Measurements from ENCODE around the gene ANKRD42.
"Not testable (repeated sequence)": the region's sequence is repeated elsewhere in the genome, so short reads cannot be mapped to it uniquely, and the experiment has no call there.

ANKRD42 gene

DNA sequence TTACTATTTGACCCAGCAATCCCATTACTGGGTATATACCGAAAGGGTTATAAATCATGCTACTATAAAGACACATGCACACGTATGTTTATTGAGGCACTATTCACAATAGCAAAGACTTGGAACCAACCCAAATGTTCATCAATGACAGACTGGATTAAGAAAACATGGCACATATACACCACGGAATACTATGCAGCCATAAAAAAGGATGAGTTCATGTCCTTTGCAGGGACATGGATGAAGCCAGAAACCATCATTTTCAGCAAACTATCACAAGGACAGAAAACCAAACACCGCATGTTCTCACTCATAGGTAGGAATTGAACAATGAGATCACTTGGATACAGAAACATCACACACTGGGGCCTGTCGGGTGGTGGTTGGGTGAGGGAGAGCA, 78.2 kb downstream of the ANKRD42 start:
- not testable (repeated sequence) for H3K4me3 Mint-ChIP-seq; DNase-seq; H3K9me3 Mint-ChIP-seq; H3K27ac Mint-ChIP-seq; H3K27me3 Mint-ChIP-seq; ATAC-seq (replicated peaks)
- Mint-ChIP-seq H3K36me3 (ENCODE audit: insufficient read depth) (peaks cover 50% of the 10 kb centered on the region), H3K4me1 (ENCODE audit: low read depth in 2 of 2) (peaks cover 10 to 21% of the 10 kb centered on the region in 2 donors)

- H3K36me3 Mint-ChIP-seq (ENCODE audit: insufficient read depth): peaks cover 54% of the 10 kb centered on the region
- H3K27ac Mint-ChIP-seq: no peak overlapping the region
- no peaks in the 10 kb centered on the region for H3K9me3 Mint-ChIP-seq
- no peak for DNase-seq
- no peak for ATAC-seq (replicated peaks)
- H3K4me3 Mint-ChIP-seq: no peak overlapping the region
- H3K27me3 Mint-ChIP-seq: no peaks in the 10 kb centered on the region
- peaks cover 10 to 21% of the 10 kb centered on the region in 2 donors for H3K4me1 Mint-ChIP-seq (ENCODE audit: low read depth in 2 of 2)
Measured at GRCh38 chr11:83272627-83273026, 79.1 kb downstream of the ANKRD42 start.

GRCh38 chr11:83275888-83276641, 82.6 kb downstream of the ANKRD42 start:
- Mint-ChIP-seq H3K27ac (no peak overlapping the region), H3K4me1 (ENCODE audit: low read depth in 2 of 2) (peaks cover 3 to 6% of the 10 kb centered on the region in 2 donors), H3K4me3 (no peak overlapping the region), H3K9me3 (no peaks in the 10 kb centered on the region), H3K27me3 (no peaks in the 10 kb centered on the region), H3K36me3 (ENCODE audit: insufficient read depth) (peaks cover 76% of the 10 kb centered on the region)
- ATAC-seq (replicated peaks): no peak
- no peak for DNase-seq

DNA sequence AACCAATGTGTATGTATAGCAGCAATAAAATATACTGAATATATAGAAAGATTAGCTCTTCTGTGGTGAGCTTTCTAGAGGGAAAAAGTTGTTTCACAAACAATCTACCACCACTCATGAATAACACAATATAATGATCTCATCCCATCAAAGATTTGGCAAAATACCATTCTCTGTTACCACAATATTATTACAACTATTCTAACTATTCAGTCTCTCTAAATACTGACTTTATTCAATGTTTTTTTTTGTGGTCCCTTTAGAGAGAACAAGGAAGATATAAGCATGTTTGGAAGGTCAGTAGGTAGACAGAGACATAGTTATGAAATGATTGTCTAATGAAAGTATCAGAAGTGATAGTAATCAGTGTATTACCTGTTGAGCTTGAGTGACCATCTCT, 84.8 kb downstream of the ANKRD42 start:
- Mint-ChIP-seq H3K27ac (no peak overlapping the region), H3K27me3 (no peaks in the 10 kb centered on the region), H3K36me3 (ENCODE audit: insufficient read depth) (peaks cover 61% of the 10 kb centered on the region), H3K4me3 (no peak overlapping the region), H3K9me3 (no peaks in the 10 kb centered on the region), H3K4me1 (ENCODE audit: low read depth in 2 of 2) (peaks cover 13 to 17% of the 10 kb centered on the region in 2 donors)
- ATAC-seq (replicated peaks): no peak
- DNase-seq: no peak

DNA sequence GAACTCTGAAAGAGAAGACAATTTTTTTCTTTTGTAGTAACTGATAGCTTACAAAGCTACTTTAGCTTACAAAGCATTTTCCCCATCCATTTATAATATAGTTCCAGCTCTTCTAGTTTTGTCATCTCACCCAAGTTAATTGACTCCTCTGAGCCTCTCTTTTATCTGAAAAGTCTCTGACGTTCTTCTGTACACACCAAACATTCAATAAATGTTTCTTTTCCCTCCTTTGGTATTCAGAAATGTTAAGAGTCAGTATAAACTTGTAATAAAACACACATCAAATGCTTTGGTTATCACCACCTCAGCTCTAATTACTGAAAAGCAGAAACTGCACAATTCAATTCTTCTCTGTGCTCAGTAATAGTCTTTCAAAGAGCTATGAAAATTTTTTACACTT, 86.7 kb downstream of the ANKRD42 start:
- H3K4me1 Mint-ChIP-seq (ENCODE audit: low read depth in 2 of 2): peaks cover 24 to 27% of the 10 kb centered on the region in 2 donors

GRCh38 chr11:83282084-83282716, 88.7 kb downstream of the ANKRD42 start:
- Mint-ChIP-seq H3K4me3 (peak overlapping the region in 1 of 2 donors; percentile 38), H3K27ac (peak overlapping the region in 1 of 2 donors; percentile 36), H3K9me3 (peaks cover 0 to 1% of the 10 kb centered on the region in 2 donors), H3K4me1 (ENCODE audit: low read depth in 2 of 2) (peaks cover 27 to 29% of the 10 kb centered on the region in 2 donors), H3K27me3 (no peaks in the 10 kb centered on the region), H3K36me3 (ENCODE audit: insufficient read depth) (peaks cover 52% of the 10 kb centered on the region)
- no peak for DNase-seq
- ATAC-seq (replicated peaks): no peak

More for the DNA sequence above, 86.7 kb downstream of the ANKRD42 start:
- Mint-ChIP-seq H3K27ac (no peak overlapping the region), H3K36me3 (ENCODE audit: insufficient read depth) (peaks cover 50% of the 10 kb centered on the region), H3K27me3 (no peaks in the 10 kb centered on the region), H3K4me3 (no peak overlapping the region), H3K9me3 (no peaks in the 10 kb centered on the region)
- ATAC-seq (replicated peaks) (no peak), DNase-seq (no peak)

DNA sequence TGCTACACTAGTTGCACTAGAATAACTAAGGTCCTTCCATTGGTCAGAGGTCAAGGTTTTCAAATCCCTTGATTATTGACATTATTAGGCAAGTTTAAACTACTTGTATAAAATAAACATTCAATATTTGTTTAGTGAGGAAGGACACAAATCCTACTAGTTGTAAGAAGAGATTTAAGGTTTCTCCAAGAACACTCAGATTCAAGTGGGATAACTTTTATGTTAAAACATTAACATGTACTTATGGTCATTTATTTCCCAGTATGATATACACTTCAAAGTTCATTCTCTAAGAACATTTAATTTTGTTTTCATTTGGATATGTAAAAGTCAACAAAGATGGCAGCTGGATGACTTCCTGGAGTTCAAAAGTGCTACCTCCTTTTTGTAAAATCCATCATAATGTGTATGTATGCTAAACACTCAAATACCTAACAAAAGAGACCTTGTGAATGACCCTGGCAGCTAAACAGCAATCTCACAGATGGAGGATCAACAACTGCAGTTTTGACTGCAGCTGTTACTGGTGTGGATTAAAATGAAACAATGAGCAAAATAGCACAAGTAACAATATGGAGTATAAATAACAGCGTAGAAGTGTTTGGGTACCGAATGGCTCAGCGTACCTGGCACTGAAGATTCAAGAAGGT, 91.1 kb downstream of the ANKRD42 start:
- H3K4me1 Mint-ChIP-seq (ENCODE audit: low read depth in 2 of 2): peaks cover 29 to 30% of the 10 kb centered on the region in 2 donors
- peaks cover 28% of the 10 kb centered on the region for H3K36me3 Mint-ChIP-seq (ENCODE audit: insufficient read depth)
- H3K4me3 Mint-ChIP-seq: peak overlapping the region; percentile 96 to 97
- peaks cover 0 to 2% of the 10 kb centered on the region in 2 donors for H3K9me3 Mint-ChIP-seq
- DNase-seq (no peak), ATAC-seq (replicated peaks) (no peak)
- H3K27ac Mint-ChIP-seq: peak overlapping the region; percentile 99 to 100
- H3K27me3 Mint-ChIP-seq: no peaks in the 10 kb centered on the region

- Mint-ChIP-seq H3K27ac (peak overlapping the region; percentile 99 to 100), H3K27me3 (no peaks in the 10 kb centered on the region), H3K4me1 (ENCODE audit: low read depth in 2 of 2) (peaks cover 28 to 29% of the 10 kb centered on the region in 2 donors), H3K9me3 (peaks cover 0 to 2% of the 10 kb centered on the region in 2 donors), H3K36me3 (ENCODE audit: insufficient read depth) (peaks cover 22% of the 10 kb centered on the region), H3K4me3 (peak overlapping the region; percentile 96 to 97)
- ATAC-seq (replicated peaks) (peak; percentile 20), DNase-seq (no peak)
Measured at GRCh38 chr11:83285151-83285770, 91.7 kb downstream of the ANKRD42 start.

DNA sequence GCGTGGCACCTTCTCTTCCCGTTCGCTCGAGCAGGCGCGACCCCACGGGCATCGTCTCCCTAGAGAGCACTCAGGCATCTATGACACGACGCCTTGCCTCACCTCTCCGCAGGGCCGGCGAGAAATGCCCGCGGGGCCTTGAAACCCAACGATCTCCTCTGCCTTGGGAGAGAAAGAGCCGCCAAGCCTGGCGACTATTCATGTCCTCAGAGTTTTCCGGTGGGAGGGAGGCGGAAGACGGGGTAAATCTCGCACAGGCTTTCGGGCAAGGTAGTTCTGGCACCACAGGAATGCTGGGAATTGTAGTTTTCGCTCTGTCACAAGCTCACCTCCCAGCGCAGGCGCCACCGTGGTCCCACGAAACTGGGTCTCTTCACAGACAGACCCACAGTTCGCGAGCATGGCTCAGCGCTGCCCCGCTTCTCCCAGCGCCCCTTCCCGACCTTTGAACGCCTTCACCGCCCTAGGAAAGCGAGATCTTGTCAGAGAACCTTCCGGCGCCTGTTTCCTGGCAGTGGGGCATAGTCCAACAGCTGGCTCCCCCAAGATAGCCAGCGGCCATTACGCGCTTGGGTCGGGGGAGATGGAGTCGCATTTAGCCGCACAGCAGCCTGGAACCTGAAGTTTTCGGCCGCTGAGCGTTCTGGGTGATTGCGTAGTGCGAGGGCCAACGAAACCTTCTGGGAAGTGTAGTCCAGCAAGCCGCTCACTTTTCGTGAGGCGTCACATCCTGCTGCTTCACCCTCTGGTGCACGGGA, 92.4 kb downstream of the ANKRD42 start, which contains the start of gene CCDC90B:
Gene CCDC90B, minus strand, starts transcription at position 597 of the 758 bp plus-strand sequence. Its CDS starts 395 bp downstream, at position 202.
- Mint-ChIP-seq H3K27me3 (no peaks in the 10 kb centered on the region), H3K27ac (peak within 1 kb of the TSS; percentile 99 to 100), H3K36me3 (ENCODE audit: insufficient read depth) (peaks cover 17% of the 10 kb centered on the region), H3K4me3 (peak within 1 kb of the TSS; percentile 96 to 97), H3K4me1 (ENCODE audit: low read depth in 2 of 2) (peaks cover 25 to 26% of the 10 kb centered on the region in 2 donors), H3K9me3 (peaks cover 0 to 2% of the 10 kb centered on the region in 2 donors)
- DNase-seq (peak; percentile 88 to 93 (median 91)), ATAC-seq (replicated peaks) (peak; percentile 87)

DNA sequence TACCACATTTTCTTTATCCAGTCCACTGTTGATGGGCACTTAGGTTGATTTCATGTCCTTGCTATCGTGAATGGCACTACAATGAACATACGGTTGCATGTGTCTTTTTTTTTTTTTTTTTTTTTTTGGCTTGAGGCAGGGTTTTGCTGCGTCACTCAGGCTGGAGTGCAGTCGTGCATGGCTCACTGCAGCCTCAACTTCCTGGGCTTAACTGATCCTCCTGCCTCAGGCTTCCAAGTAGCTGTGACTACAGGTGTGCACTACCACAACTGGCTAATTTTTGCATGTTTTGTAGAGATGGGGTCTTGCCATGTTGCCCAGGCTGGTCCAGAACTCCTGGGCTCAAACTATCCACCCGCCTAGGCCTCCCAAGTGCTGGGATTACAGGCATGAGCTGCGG, 94.1 kb downstream of the ANKRD42 start:
- Mint-ChIP-seq H3K4me1 (ENCODE audit: low read depth in 2 of 2) (peaks cover 21 to 22% of the 10 kb centered on the region in 2 donors), H3K27ac (peak overlapping the region in 1 of 2 donors; percentile 35), H3K9me3 (peaks cover 0 to 2% of the 10 kb centered on the region in 2 donors), H3K4me3 (no peak overlapping the region), H3K27me3 (no peaks in the 10 kb centered on the region), H3K36me3 (ENCODE audit: insufficient read depth) (peaks cover 17% of the 10 kb centered on the region)
- no peak for DNase-seq
- ATAC-seq (replicated peaks): no peak

DNA sequence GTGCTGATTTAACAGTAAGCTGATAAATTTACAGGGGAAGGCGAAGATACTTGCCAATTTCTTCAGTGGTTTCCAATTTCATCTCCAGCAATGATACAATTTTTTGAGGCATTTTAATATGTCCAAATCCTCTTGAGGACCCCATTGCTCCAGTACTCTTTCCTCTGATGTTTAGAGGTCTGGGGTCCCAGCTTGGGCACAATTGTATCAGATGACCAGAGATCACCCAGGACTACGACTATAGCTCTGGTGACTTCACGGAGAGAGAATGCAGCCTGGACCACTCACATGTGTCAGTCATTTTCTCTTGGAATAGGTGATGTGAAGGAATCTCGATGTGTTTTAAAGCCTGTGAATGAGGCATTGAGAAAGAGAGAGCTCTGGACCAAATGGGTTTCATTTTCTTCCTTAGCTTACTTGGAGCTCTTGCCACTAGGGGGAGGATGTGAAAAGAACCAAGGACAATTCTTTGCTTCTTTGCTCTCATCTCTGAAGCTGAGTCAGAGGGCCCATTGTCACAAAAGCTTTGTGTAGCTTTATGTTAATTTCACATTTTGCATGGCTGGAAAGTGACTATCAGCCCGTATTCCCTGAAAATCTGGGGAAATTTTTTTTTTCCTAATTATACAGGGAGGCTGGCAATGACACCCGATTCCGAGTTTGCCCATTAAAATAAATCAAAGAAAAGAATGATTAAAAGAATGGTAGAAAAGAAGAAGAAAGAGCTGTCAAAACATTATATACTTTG, 99.4 kb downstream of the ANKRD42 start:
- peaks cover 3 to 4% of the 10 kb centered on the region in 2 donors for H3K4me1 Mint-ChIP-seq (ENCODE audit: low read depth in 2 of 2)
- ATAC-seq (replicated peaks) (peak; percentile 72), DNase-seq (peak in 2 of 3 experiments; percentile 10 to 26)
- peak overlapping the region in 1 of 2 donors; percentile 35 for H3K27ac Mint-ChIP-seq
- H3K36me3 Mint-ChIP-seq (ENCODE audit: insufficient read depth): no peaks in the 10 kb centered on the region
- peak overlapping the region; percentile 36 to 43 for H3K4me3 Mint-ChIP-seq
- peaks cover 17 to 34% of the 10 kb centered on the region in 2 donors for H3K27me3 Mint-ChIP-seq
- H3K9me3 Mint-ChIP-seq: no peaks in the 10 kb centered on the region

DNA sequence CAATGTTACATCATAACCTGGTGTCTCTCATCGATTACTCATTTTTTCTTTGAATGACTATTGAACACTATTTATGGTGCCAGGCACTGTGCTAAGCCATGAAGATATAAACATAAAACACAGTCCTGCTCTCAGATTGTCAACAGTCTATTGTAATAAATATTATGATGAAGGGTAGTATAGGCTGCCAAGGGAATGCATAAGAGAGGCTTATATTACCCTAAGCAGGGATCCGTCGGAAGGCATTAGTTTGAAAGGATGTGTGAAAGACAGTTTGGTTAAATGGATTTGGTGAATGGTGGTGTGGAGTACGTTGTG, 99.9 kb downstream of the ANKRD42 start:
- H3K9me3 Mint-ChIP-seq: no peaks in the 10 kb centered on the region
- no peak for DNase-seq
- ATAC-seq (replicated peaks): no peak
- no peaks in the 10 kb centered on the region for H3K36me3 Mint-ChIP-seq (ENCODE audit: insufficient read depth)
- H3K27ac Mint-ChIP-seq: no peak overlapping the region
- peaks cover 3 to 4% of the 10 kb centered on the region in 2 donors for H3K4me1 Mint-ChIP-seq (ENCODE audit: low read depth in 2 of 2)
- no peak overlapping the region for H3K4me3 Mint-ChIP-seq
- peaks cover 17 to 34% of the 10 kb centered on the region in 2 donors for H3K27me3 Mint-ChIP-seq

All from effector memory CD8-positive, alpha-beta T cell (primary cell).